Measurements from ENCODE around the gene ABCC6.
"Not testable (repeated sequence)": the region's sequence is repeated elsewhere in the genome, so short reads cannot be mapped to it uniquely, and the experiment has no call there.

ABCC6 gene

DNA sequence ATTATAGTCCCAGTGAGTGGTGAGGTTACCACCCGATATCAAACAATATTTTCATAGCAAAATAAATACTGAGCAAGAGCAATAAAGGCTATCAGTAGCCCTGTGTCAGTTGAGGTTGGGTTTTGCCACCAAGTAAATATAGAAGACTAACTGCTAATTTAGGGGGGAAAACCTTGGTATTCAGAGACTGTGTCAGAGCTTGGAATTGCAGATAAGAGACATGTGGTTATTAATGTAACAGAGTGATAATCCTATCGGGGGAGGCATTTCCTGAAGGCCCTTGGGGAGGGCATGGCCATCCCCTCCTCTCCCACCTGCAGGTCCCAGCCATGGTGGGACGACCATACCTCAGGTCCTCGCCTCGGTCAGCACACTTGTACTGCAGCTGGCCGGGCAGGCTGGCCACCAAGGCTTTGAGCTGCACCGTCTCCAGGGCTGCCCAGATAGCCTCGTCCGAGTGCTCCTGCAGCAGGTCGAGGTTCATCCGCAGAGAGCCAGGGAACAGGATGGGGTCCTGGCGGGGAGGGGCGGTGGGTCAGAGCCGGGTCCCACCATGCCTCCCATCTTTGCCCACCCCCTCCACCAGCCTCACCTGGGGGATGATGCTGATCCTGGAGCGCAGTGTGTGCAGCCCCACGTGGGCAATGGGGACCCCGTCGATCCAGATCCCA is 68.9 kb downstream of the ABCC6 start:
- H3K4me1 ChIP-seq (ENCODE audit: control insufficient read depth in 1 of 2, insufficient read depth in 1 of 2, low read depth in 1 of 2, low read length in 1 of 2) = peaks cover 6% of the 10 kb centered on the region in 2 experiments
- H3K36me3 ChIP-seq = peaks cover 11% of the 10 kb centered on the region
- H3K27ac ChIP-seq = no peak overlapping the region
- H3K9me3 ChIP-seq = no peaks in the 10 kb centered on the region
- H3K4me3 ChIP-seq (ENCODE audit: low read depth in 1 of 2, low read length in 1 of 2) = no peak overlapping the region
- no peaks in the 10 kb centered on the region for H3K27me3 ChIP-seq
- TF ChIP-seq CTCF (IDR thresholded peaks at IDR 0.05) = no peak

GRCh38 chr16:16153000-16153399 is 70.3 kb downstream of the ABCC6 start:
- not testable (repeated sequence) for H3K27me3 ChIP-seq; H3K4me1 ChIP-seq (ENCODE audit: control insufficient read depth in 1 of 2, insufficient read depth in 1 of 2, low read depth in 1 of 2, low read length in 1 of 2); H3K27ac ChIP-seq; H3K9me3 ChIP-seq; H3K4me3 ChIP-seq (ENCODE audit: low read depth in 1 of 2, low read length in 1 of 2)
- peaks cover 11% of the 10 kb centered on the region for H3K36me3 ChIP-seq

DNA sequence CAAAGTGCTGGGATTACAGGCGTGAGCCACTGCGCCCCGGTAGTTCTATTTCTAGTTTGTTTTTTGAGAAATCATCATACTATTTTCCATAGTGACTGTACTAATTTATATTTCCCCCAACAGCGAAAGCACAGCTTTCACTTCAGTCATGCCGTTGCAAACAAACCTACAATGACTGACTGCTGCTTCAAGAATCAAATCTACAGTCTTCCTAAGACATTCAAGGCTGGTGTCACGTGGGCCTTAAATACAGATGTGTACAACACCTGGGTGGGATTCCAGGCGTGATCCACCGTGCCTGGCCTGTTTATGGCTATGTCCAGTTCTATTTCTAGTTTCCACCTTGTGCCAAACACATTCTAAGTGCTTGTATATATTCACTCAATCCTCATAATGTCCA is 72.0 kb downstream of the ABCC6 start:
- Histone ChIP-seq H3K4me3 (ENCODE audit: low read depth in 1 of 2, low read length in 1 of 2) (no peak overlapping the region), H3K9me3 (no peaks in the 10 kb centered on the region), H3K27me3 (no peaks in the 10 kb centered on the region), H3K4me1 (ENCODE audit: control insufficient read depth in 1 of 2, insufficient read depth in 1 of 2, low read depth in 1 of 2, low read length in 1 of 2) (no peaks in the 10 kb centered on the region), H3K27ac (no peak overlapping the region), H3K36me3 (peaks cover 13% of the 10 kb centered on the region)
- no peak for TF ChIP-seq CTCF (IDR thresholded peaks at IDR 0.05)

DNA sequence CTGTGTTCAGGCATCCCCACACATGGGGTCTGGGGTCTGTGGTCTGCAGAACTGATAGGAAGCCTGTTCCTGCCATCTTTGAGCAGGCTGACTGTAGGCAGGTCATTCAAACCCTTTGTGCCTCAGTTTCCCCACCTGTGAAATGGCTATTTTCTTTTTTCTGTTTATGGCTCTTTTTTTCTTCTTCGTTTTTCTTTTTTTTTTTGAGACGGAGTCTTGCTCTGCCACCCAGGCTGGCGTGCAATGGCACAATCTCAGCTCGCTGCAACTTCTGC is 72.5 kb downstream of the ABCC6 start:
- H3K36me3 ChIP-seq = peaks cover 18% of the 10 kb centered on the region
- no peaks in the 10 kb centered on the region for H3K27me3 ChIP-seq
- no peak overlapping the region for H3K27ac ChIP-seq
- H3K4me1 ChIP-seq (ENCODE audit: control insufficient read depth in 1 of 2, insufficient read depth in 1 of 2, low read depth in 1 of 2, low read length in 1 of 2) = no peaks in the 10 kb centered on the region
- H3K4me3 ChIP-seq (ENCODE audit: low read depth in 1 of 2, low read length in 1 of 2) = no peak overlapping the region
- TF ChIP-seq CTCF (IDR thresholded peaks at IDR 0.05) = no peak
- H3K9me3 ChIP-seq = no peaks in the 10 kb centered on the region

DNA sequence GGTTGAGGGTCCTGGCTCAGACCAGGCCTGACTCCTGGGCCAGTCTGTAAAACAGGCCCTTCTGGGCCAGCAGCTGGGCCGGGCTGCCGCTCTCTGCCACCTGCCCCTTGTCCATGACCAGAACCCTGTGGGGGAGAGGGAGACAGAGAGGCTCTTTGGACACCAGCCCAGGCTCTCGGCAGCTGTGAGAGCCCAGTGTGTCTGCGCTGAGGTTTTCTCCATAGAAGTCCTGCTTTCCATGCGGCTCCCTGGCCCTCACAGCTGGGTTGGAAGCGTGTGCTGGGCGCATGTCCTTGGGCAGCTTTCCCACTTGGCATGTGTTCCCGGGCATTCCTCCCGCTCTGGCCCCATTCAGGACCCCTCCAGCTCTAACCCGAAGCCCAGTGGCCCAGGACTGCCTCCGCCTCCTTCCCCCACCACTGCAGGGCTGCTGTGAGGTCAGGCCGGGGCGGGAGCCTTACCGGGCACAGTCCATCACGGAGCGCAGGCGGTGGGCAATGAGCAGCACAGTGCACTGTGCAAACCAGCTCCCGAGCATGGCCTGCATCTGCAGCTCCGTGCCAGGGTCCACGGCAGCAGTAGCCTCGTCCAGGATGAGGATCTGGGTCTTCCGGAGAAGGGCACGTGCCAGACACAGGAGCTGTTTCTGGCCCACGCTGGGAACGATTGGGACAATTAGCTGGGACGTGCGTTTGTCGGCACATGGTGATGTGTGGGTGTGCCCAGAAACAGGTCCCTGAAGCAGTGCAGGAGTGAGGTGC is 73.0 kb downstream of the ABCC6 start:
- no peaks in the 10 kb centered on the region for H3K9me3 ChIP-seq
- H3K27ac ChIP-seq = no peak overlapping the region
- no peaks in the 10 kb centered on the region for H3K4me1 ChIP-seq (ENCODE audit: control insufficient read depth in 1 of 2, insufficient read depth in 1 of 2, low read depth in 1 of 2, low read length in 1 of 2)
- no peak overlapping the region for H3K4me3 ChIP-seq (ENCODE audit: low read depth in 1 of 2, low read length in 1 of 2)
- no peaks in the 10 kb centered on the region for H3K27me3 ChIP-seq
- TF ChIP-seq CTCF (IDR thresholded peaks at IDR 0.05) = no peak
- peaks cover 24% of the 10 kb centered on the region for H3K36me3 ChIP-seq

- no peaks in the 10 kb centered on the region for H3K9me3 ChIP-seq
- H3K4me1 ChIP-seq (ENCODE audit: control insufficient read depth in 1 of 2, insufficient read depth in 1 of 2, low read depth in 1 of 2, low read length in 1 of 2) = no peaks in the 10 kb centered on the region
- no peak overlapping the region for H3K27ac ChIP-seq
- H3K36me3 ChIP-seq = peaks cover 29% of the 10 kb centered on the region
- H3K27me3 ChIP-seq = no peaks in the 10 kb centered on the region
- H3K4me3 ChIP-seq (ENCODE audit: low read depth in 1 of 2, low read length in 1 of 2) = no peak overlapping the region
- no peak for TF ChIP-seq CTCF (IDR thresholded peaks at IDR 0.05)
Observed at GRCh38 chr16:16149710-16150116, 73.6 kb downstream of the ABCC6 start.
